DMS79 (cell line): Measurements from ENCODE around the gene NEK10.
"Not testable (repeated sequence)": the region's sequence is repeated elsewhere in the genome, so short reads cannot be mapped to it uniquely, and the experiment has no call there.

ENCODE experiments used
- DNase-seq: peaks from one replicate; lab custom pipeline; 2025; lab: John Stamatoyannopoulos, UW

NEK10 gene

GRCh38 chr3:27317096-27317495 is 52.1 kb downstream of the NEK10 start:
- DNase-seq: no peak

GRCh38 chr3:27315003-27315402 is 54.2 kb downstream of the NEK10 start:
- no peak for DNase-seq

GRCh38 chr3:27312044-27312668 is 57.0 kb downstream of the NEK10 start:
- DNase-seq: no peak

- no peak for DNase-seq
These were observed 57.8 kb downstream of the NEK10 start for GRCh38 chr3:27311400-27311799.

- DNase-seq: no peak
These were observed 58.5 kb downstream of the NEK10 start for GRCh38 chr3:27310688-27311087.

GRCh38 chr3:27307566-27307965 is 61.6 kb downstream of the NEK10 start:
- no peak for DNase-seq

GRCh38 chr3:27302891-27303290 is 66.3 kb downstream of the NEK10 start:
- DNase-seq: no peak

- not testable (repeated sequence) for DNase-seq
These were observed 70.2 kb downstream of the NEK10 start for GRCh38 chr3:27298981-27299380.

GRCh38 chr3:27293939-27294338 is 75.2 kb downstream of the NEK10 start:
- no peak for DNase-seq

- no peak for DNase-seq
These were observed 78.4 kb downstream of the NEK10 start for GRCh38 chr3:27290760-27291159.

GRCh38 chr3:27289769-27290413 is 79.3 kb downstream of the NEK10 start:
- DNase-seq: no peak

GRCh38 chr3:27287052-27287451 is 82.1 kb downstream of the NEK10 start:
- no peak for DNase-seq

- not testable (repeated sequence) for DNase-seq
These were observed 82.7 kb downstream of the NEK10 start for GRCh38 chr3:27286467-27286866.

- no peak for DNase-seq
These were observed 83.5 kb downstream of the NEK10 start for GRCh38 chr3:27285668-27286067.

- DNase-seq: no peak
These were observed 87.5 kb downstream of the NEK10 start for GRCh38 chr3:27281671-27282150.

- no peak for DNase-seq
These were observed 90.1 kb downstream of the NEK10 start for GRCh38 chr3:27279123-27279522.

GRCh38 chr3:27278383-27279055 is 90.7 kb downstream of the NEK10 start:
- no peak for DNase-seq

- no peak for DNase-seq
These were observed 93.7 kb downstream of the NEK10 start for GRCh38 chr3:27275441-27275990.

GRCh38 chr3:27271890-27272289 is 97.3 kb downstream of the NEK10 start:
- DNase-seq: no peak

- DNase-seq: no peak
These were observed 114.3 kb downstream of the NEK10 start for GRCh38 chr3:27254896-27255295.

GRCh38 chr3:27253831-27254230 is 115.4 kb downstream of the NEK10 start:
- no peak for DNase-seq

- DNase-seq: no peak
These were observed 115.8 kb downstream of the NEK10 start for GRCh38 chr3:27253391-27253790.

- DNase-seq: no peak
These were observed 116.5 kb downstream of the NEK10 start for GRCh38 chr3:27252646-27253045.
